Keratinocyte (primary cell): ENCODE results near the gene CEP68. TPM values are rescaled to one million over a fixed set of nuclear protein-coding genes. Genes with fewer than 3 reads are reported as not detected.
A peak's percentile ranks its signal among the peaks of the same experiment; 100 is the strongest.
"Not testable (repeated sequence)": the region's sequence is repeated elsewhere in the genome, so short reads cannot be mapped to it uniquely, and the experiment has no call there.

ENCODE experiments used
- DNase-seq: peaks from one replicate; pipeline ENCODE4 v3.0.0-alpha.2; 2011; ENCODE audit warnings: low read depth, missing footprints, low spot score
- FAIRE-seq: peaks from 2 replicates; lab custom pipeline; 2011; peaks lifted over from hg19 to GRCh38; lab: Jason Lieb, UNC
- H2AFZ ChIP-seq: 2 replicates; pipeline ENCODE4 v1.6.0; 2012; ENCODE audit warnings: low read length, control low read depth, inconsistent platforms; ENCODE audit not compliant: control insufficient read depth
- H3K27ac ChIP-seq: 2 replicates; pipeline ENCODE4 v1.5.1; 2011; ENCODE audit warnings: low read length; ENCODE audit not compliant: control insufficient read depth, insufficient read depth
- H3K27me3 ChIP-seq: 3 replicates; pipeline ENCODE4 v1.6.0; 2011; ENCODE audit warnings: low read length; ENCODE audit not compliant: control insufficient read depth, insufficient read depth; ENCODE audit errors: extremely low read depth
- H3K36me3 ChIP-seq, 2 experiments: 2 replicates in 1 of 2; 3 replicates in 1 of 2; pipeline ENCODE4 v1.5.1; 2011; ENCODE audit warnings: low read length in 2 of 2, mild to moderate bottlenecking in 1 of 2; ENCODE audit not compliant: control insufficient read depth in 2 of 2, insufficient read depth in 2 of 2; ENCODE audit errors: extremely low read depth in 1 of 2
- H3K4me1 ChIP-seq: 3 replicates; pipeline ENCODE4 v1.5.1; 2011; ENCODE audit warnings: low read length; ENCODE audit not compliant: control insufficient read depth, insufficient read depth; ENCODE audit errors: extremely low read depth
- H3K4me2 ChIP-seq: 3 replicates; pipeline ENCODE4 v1.6.0; 2011; ENCODE audit warnings: low read depth, low read length; ENCODE audit not compliant: control insufficient read depth, insufficient read depth; ENCODE audit errors: extremely low read depth
- H3K4me3 ChIP-seq, 3 experiments: fragments of 200-600 bp in 1 of 3; sonication (generic) in 1 of 3; 2 replicates in 2 of 3; 3 replicates in 1 of 3; pipeline ENCODE4 v1.5.1; 2011 to 2016; ENCODE audit warnings: low read length in 3 of 3, mild to moderate bottlenecking in 3 of 3, control low read depth in 2 of 3, inconsistent platforms in 1 of 3, low read depth in 1 of 3, mixed read lengths in 1 of 3, mixed run types in 1 of 3, moderate library complexity in 1 of 3; ENCODE audit not compliant: control insufficient read depth in 2 of 3, insufficient read depth in 2 of 3; ENCODE audit errors: extremely low read depth in 1 of 3
- H3K79me2 ChIP-seq: 2 replicates; pipeline ENCODE4 v1.6.0; 2012; ENCODE audit warnings: low read length; ENCODE audit not compliant: control insufficient read depth, insufficient read depth
- H3K9ac ChIP-seq: 3 replicates; pipeline ENCODE4 v1.6.0; 2011; ENCODE audit warnings: low read length; ENCODE audit not compliant: control insufficient read depth, insufficient read depth; ENCODE audit errors: extremely low read depth
- H3K9me1 ChIP-seq: 3 replicates; pipeline ENCODE4 v1.6.0; 2011; ENCODE audit warnings: low read length; ENCODE audit not compliant: control insufficient read depth, insufficient read depth; ENCODE audit errors: extremely low read depth
- H3K9me3 ChIP-seq: 2 replicates; pipeline ENCODE4 v1.5.1; 2012; ENCODE audit warnings: low read depth, low read length; ENCODE audit not compliant: control insufficient read depth
- H4K20me1 ChIP-seq: 3 replicates; pipeline ENCODE4 v1.6.0; 2011; ENCODE audit warnings: low read length; ENCODE audit not compliant: control insufficient read depth, insufficient read depth; ENCODE audit errors: extremely low read depth
- EZH2 ChIP-seq: IDR thresholded peaks from one replicate; pipeline ENCODE4 v1.6.1; 2012; ENCODE audit warnings: inconsistent platforms, mild to moderate bottlenecking, low read length, moderate library complexity
- dilution Hi-C: fragments of 300-500 bp; cut with MboI; formaldehyde crosslinking; loops from one replicate; pipeline ENCODE4 v1.7.0; 2020; ENCODE audit warnings: low sequenced_read_pairs; ENCODE audit not compliant: extremely low pct_ligation_motif_present
- polyA plus RNA-seq, 5 experiments: library from polyadenylated mRNA; depleted of rRNA in 3 of 5; stranded (reverse) in 3 of 5; stranded (forward) in 1 of 5; unstranded in 1 of 5; fragments of >200 nt; gene quantifications; 1 replicate in 1 of 5; 2 replicates in 3 of 5; 3 replicates in 1 of 5; pipeline versions ENCODE4 v1.2.1 to v1.2.3, GENCODE V29; 2011 to 2012; ENCODE audit warnings: missing spikeins in 2 of 5, low read depth in 1 of 5, low replicate concordance in 1 of 5
- TF ChIP-seq, protein P1 (sequence below), 3 experiments: IDR thresholded peaks in 1 of 3; conservative IDR thresholded peaks in 1 of 3; optimal IDR thresholded peaks in 1 of 3; 2 replicates in 2 of 3; 3 replicates in 1 of 3; pipeline versions ENCODE3 to v1.5.1; 2011; ENCODE audit warnings: low read length in 3 of 3, mild to moderate bottlenecking in 3 of 3, moderate library complexity in 2 of 3, control low read depth in 1 of 3, inconsistent platforms in 1 of 3; ENCODE audit not compliant: insufficient read depth in 2 of 3; ENCODE audit errors: extremely low read depth in 1 of 3

Gene CEP68
- polyA plus RNA-seq, 1 donor (not counting 4 experiments of a cell fraction or from before 2014, with no cell fraction given): 4.1 TPM

GRCh38 chr2:65129826-65130663, 73.8 kb downstream of the CEP68 start, which contains the start of gene RAB1A:
RAB1A (minus strand) TSS chr2:65130106; CDS start chr2:65129915, 191 bp downstream.
- Histone ChIP-seq H3K4me2 (peak within 1 kb of the TSS; percentile 97), H3K36me3 (no peaks in the 10 kb centered on the region), H3K27me3 (no peaks in the 10 kb centered on the region), H2AFZ (peak within 1 kb of the TSS; percentile 98), H3K27ac (peak within 1 kb of the TSS; percentile 90), H3K9me3 (no peaks in the 10 kb centered on the region), H4K20me1 (peaks cover 11% of the 10 kb centered on the region), H3K4me3 (peak within 1 kb of the TSS; percentile 98 to 99 (median 99)), H3K79me2 (peaks cover 49% of the 10 kb centered on the region), H3K9me1 (no peaks in the 10 kb centered on the region), H3K4me1 (peaks cover 18% of the 10 kb centered on the region), H3K9ac (peak within 1 kb of the TSS; percentile 95)
- FAIRE-seq (peak; percentile 23), DNase-seq (peak; percentile 93)
- dilution Hi-C loops: no loop called here
- TF ChIP-seq, protein P1, sequence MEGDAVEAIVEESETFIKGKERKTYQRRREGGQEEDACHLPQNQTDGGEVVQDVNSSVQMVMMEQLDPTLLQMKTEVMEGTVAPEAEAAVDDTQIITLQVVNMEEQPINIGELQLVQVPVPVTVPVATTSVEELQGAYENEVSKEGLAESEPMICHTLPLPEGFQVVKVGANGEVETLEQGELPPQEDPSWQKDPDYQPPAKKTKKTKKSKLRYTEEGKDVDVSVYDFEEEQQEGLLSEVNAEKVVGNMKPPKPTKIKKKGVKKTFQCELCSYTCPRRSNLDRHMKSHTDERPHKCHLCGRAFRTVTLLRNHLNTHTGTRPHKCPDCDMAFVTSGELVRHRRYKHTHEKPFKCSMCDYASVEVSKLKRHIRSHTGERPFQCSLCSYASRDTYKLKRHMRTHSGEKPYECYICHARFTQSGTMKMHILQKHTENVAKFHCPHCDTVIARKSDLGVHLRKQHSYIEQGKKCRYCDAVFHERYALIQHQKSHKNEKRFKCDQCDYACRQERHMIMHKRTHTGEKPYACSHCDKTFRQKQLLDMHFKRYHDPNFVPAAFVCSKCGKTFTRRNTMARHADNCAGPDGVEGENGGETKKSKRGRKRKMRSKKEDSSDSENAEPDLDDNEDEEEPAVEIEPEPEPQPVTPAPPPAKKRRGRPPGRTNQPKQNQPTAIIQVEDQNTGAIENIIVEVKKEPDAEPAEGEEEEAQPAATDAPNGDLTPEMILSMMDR (optimal IDR thresholded peaks at IDR 0.05 in 1 of 3, IDR thresholded peaks at IDR 0.05 in 1 of 3, conservative IDR thresholded peaks at IDR 0.05 in 1 of 3; ENCODE audit: extremely low read depth in 1 of 3, insufficient read depth in 2 of 3, low read length in 3 of 3): peak in 1 of 3 experiments; percentile 65
- TF ChIP-seq EZH2: no peak

GRCh38 chr2:65130664-65131175, 74.5 kb downstream of the CEP68 start:
- H3K27me3 ChIP-seq: no peaks in the 10 kb centered on the region
- DNase-seq (no peak), FAIRE-seq (no peak)
- H3K9me1 ChIP-seq: no peaks in the 10 kb centered on the region
- H3K4me3 ChIP-seq: peak overlapping the region; percentile 74 to 98 (median 87)
- peak overlapping the region; percentile 90 for H3K27ac ChIP-seq
- H3K9me3 ChIP-seq: no peaks in the 10 kb centered on the region
- peaks cover 42% of the 10 kb centered on the region for H3K79me2 ChIP-seq
- dilution Hi-C loops: no loop called here
- TF ChIP-seq EZH2: no peak
- TF ChIP-seq, protein P1 (optimal IDR thresholded peaks at IDR 0.05 in 1 of 3, IDR thresholded peaks at IDR 0.05 in 1 of 3, conservative IDR thresholded peaks at IDR 0.05 in 1 of 3; ENCODE audit: extremely low read depth in 1 of 3, insufficient read depth in 2 of 3, low read length in 3 of 3): no peak
- peaks cover 16% of the 10 kb centered on the region for H3K4me1 ChIP-seq
- no peaks in the 10 kb centered on the region for H3K36me3 ChIP-seq
- H2AFZ ChIP-seq: peak overlapping the region; percentile 98
- H3K4me2 ChIP-seq: peak overlapping the region; percentile 93
- H3K9ac ChIP-seq: peak overlapping the region; percentile 95
- peaks cover 11% of the 10 kb centered on the region for H4K20me1 ChIP-seq

DNA sequence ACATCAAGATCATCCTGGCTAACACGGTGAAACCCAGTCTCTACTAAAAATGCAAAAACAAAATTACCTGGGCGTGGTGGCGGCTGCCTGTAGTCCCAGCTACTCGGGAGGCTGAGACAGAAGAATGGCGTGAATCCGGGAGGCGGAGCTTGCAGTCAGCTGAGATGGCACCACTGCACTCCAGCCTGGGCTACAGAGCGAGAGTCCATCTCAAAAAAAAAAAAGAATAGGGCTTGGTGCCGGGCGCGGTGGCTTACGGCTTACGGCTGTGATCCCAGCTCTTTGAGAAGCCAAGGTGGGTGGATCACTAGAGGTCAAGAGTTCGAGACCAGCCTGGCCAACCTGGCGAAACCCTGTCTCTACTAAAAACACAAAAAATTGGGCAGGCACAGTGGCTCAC, 76.7 kb downstream of the CEP68 start:
- DNase-seq, dilution Hi-C loops, FAIRE-seq: not testable (repeated sequence)

More for the DNA sequence above, 76.7 kb downstream of the CEP68 start:
- Histone ChIP-seq H3K4me1 (peaks cover 13% of the 10 kb centered on the region), H3K79me2 (peaks cover 20% of the 10 kb centered on the region), H4K20me1 (peaks cover 11% of the 10 kb centered on the region)
- H3K27me3 ChIP-seq, H2AFZ ChIP-seq, H3K4me2 ChIP-seq, H3K4me3 ChIP-seq, H3K9ac ChIP-seq, H3K9me1 ChIP-seq, H3K27ac ChIP-seq, H3K9me3 ChIP-seq, H3K36me3 ChIP-seq: not testable (repeated sequence)
